Neural cell (in vitro differentiated cells): ENCODE measurements around the gene MAT2A. TPM values are rescaled to one million over a fixed set of nuclear protein-coding genes. Genes with fewer than 3 reads are reported as not detected.

ENCODE experiments used
- H2AFZ ChIP-seq: fragments of 200-600, 300-800 bp; sonication (generic), shearing (Covaris generic); 2 replicates; pipeline ENCODE4 v1.6.0; 2014; ENCODE audit warnings: low read depth, mild to moderate bottlenecking, antibody characterized with exemption, low read length, moderate library complexity
- H3F3A ChIP-seq: fragments of 200-600 bp; shearing (Covaris generic); 2 replicates; pipeline ENCODE4 v1.6.1; 2016; ENCODE audit warnings: mild to moderate bottlenecking, moderate library complexity, mixed read lengths, antibody characterized with exemption, low read length; ENCODE audit not compliant: insufficient read depth, poor library complexity, severe bottlenecking
- H3K27ac ChIP-seq: fragments of 200-600, 300-800 bp; sonication (generic), shearing (Covaris generic); 2 replicates; pipeline ENCODE4 v1.5.1; 2014; ENCODE audit warnings: mild to moderate bottlenecking, low read length, moderate library complexity
- H3K27me3 ChIP-seq: fragments of 300-800, 200-600 bp; sonication (generic), shearing (Covaris generic); 2 replicates; pipeline ENCODE4 v1.6.0; 2014; ENCODE audit warnings: mild to moderate bottlenecking, low read depth, low read length, moderate library complexity; ENCODE audit not compliant: insufficient read depth
- H3K36me3 ChIP-seq: fragments of 300-800, 200-600 bp; sonication (generic), shearing (Covaris generic); 2 replicates; pipeline ENCODE4 v1.5.1; 2014; ENCODE audit warnings: mild to moderate bottlenecking, antibody characterized with exemption, low read length, moderate library complexity; ENCODE audit not compliant: insufficient read depth
- H3K4me2 ChIP-seq: fragments of 300-800, 200-600 bp; sonication (generic), shearing (Covaris generic); 2 replicates; pipeline ENCODE4 v1.6.0; 2014; ENCODE audit warnings: mild to moderate bottlenecking, low read length
- H3K4me3 ChIP-seq: fragments of 300-800, 200-600 bp; sonication (generic), shearing (Covaris generic); 2 replicates; pipeline ENCODE4 v1.5.1; 2014; ENCODE audit warnings: mild to moderate bottlenecking, low read length, moderate library complexity
- H3K79me2 ChIP-seq: fragments of 200-600 bp; shearing (Covaris generic); replicated peaks from 2 replicates; pipeline ENCODE4 v1.6.0; 2014; ENCODE audit warnings: mild to moderate bottlenecking, low read length, moderate library complexity; ENCODE audit not compliant: insufficient read depth
- H3K9ac ChIP-seq: fragments of 300-800, 200-600 bp; sonication (generic), shearing (Covaris generic); 2 replicates; pipeline ENCODE4 v1.6.1; 2016; ENCODE audit warnings: mild to moderate bottlenecking, low read length, mixed read lengths
- H3K9me2 ChIP-seq: fragments of 200-600 bp; shearing (Covaris generic); 2 replicates; pipeline ENCODE4 v1.6.1; 2016; ENCODE audit warnings: mild to moderate bottlenecking, low read length, mixed read lengths; ENCODE audit not compliant: insufficient read depth
- H3K9me3 ChIP-seq: fragments of 200-600, 300-800 bp; sonication (generic), shearing (Covaris generic); 2 replicates; pipeline ENCODE4 v1.6.1; 2016; ENCODE audit warnings: mild to moderate bottlenecking, mixed run types, low read length, moderate library complexity, mixed read lengths
- H4K20me1 ChIP-seq: fragments of 200-600 bp; shearing (Covaris generic); 2 replicates; pipeline ENCODE4 v1.6.1; 2016; ENCODE audit warnings: mild to moderate bottlenecking, mixed run types; ENCODE audit not compliant: insufficient read depth
- CTCF ChIP-seq: fragments of 450-650 bp; IDR thresholded peaks from 2 replicates; pipeline ENCODE4 v1.5.1; 2014; ENCODE audit warnings: antibody characterized with exemption, mild to moderate bottlenecking, moderate library complexity; ENCODE audit not compliant: poor library complexity, severe bottlenecking
- EP300 ChIP-seq: fragments of 450-650 bp; conservative IDR thresholded peaks from 2 replicates; pipeline ENCODE4 v1.6.1; 2014; ENCODE audit warnings: antibody characterized with exemption, mild to moderate bottlenecking, moderate library complexity; ENCODE audit not compliant: poor library complexity, severe bottlenecking
- EZH2 ChIP-seq: fragments of 200-600, 300-800 bp; shearing (Covaris generic), sonication (generic); IDR thresholded peaks from 2 replicates; pipeline ENCODE4 v1.6.1; 2014; ENCODE audit warnings: antibody characterized with exemption, low read length, borderline replicate concordance, mild to moderate bottlenecking; ENCODE audit not compliant: insufficient read depth, poor library complexity, severe bottlenecking
- MXI1 ChIP-seq: fragments of 450-650 bp; conservative IDR thresholded peaks from 2 replicates; pipeline ENCODE4 v1.6.1; 2014; ENCODE audit warnings: antibody characterized with exemption, mild to moderate bottlenecking; ENCODE audit not compliant: poor library complexity, severe bottlenecking
- POLR2AphosphoS5 ChIP-seq: IDR thresholded peaks from 2 replicates; pipeline ENCODE4 v1.6.1; 2012
- RAD21 ChIP-seq: fragments of 450-650 bp; conservative IDR thresholded peaks from 2 replicates; pipeline ENCODE4 v1.6.1; 2014; ENCODE audit warnings: antibody characterized with exemption, mild to moderate bottlenecking, moderate library complexity
- REST ChIP-seq: IDR thresholded peaks from 2 replicates; pipeline ENCODE4 v1.6.1; 2012; ENCODE audit warnings: borderline replicate concordance
- SMC3 ChIP-seq: fragments of 450-650 bp; conservative IDR thresholded peaks from 2 replicates; pipeline ENCODE4 v1.6.1; 2014; ENCODE audit warnings: antibody characterized with exemption, mild to moderate bottlenecking, moderate library complexity; ENCODE audit not compliant: poor library complexity
- TAF1 ChIP-seq: IDR thresholded peaks from 2 replicates; pipeline ENCODE4 v1.6.1; 2012; ENCODE audit warnings: low read depth
- polyA plus RNA-seq: library from polyadenylated mRNA; depleted of rRNA; stranded (reverse); fragments of >200 nt; gene quantifications from 2 replicates; pipeline ENCODE4 v1.2.3, GENCODE V29; 2014

MAT2A gene
- polyA plus RNA-seq, 1 donor from 2014 or later, result 230 TPM

GRCh38 chr2:85531589-85531988 lies 7.4 kb upstream of the MAT2A start:
- no peak overlapping the region for H3K27ac ChIP-seq
- H3K36me3 ChIP-seq, result no peaks in the 10 kb centered on the region
- H3K4me2 ChIP-seq, result no peak overlapping the region
- H2AFZ ChIP-seq, result no peak overlapping the region
- no peak overlapping the region for H3K9ac ChIP-seq
- H3K9me3 ChIP-seq, result no peaks in the 10 kb centered on the region
- H4K20me1 ChIP-seq, result no peaks in the 10 kb centered on the region
- no peak overlapping the region for H3K4me3 ChIP-seq
- no peak for TF ChIP-seq RAD21
- no peak for TF ChIP-seq SMC3
- no peak for TF ChIP-seq EP300
- TF ChIP-seq TAF1, result no peak
- TF ChIP-seq POLR2AphosphoS5, result no peak
- TF ChIP-seq CTCF, result no peak
- TF ChIP-seq EZH2, result no peak
- no peak for TF ChIP-seq REST
- no peak for TF ChIP-seq MXI1
- no peaks in the 10 kb centered on the region for H3K9me2 ChIP-seq
- H3K79me2 ChIP-seq, result no peaks in the 10 kb centered on the region
- H3K27me3 ChIP-seq, result no peaks in the 10 kb centered on the region
- H3F3A ChIP-seq, result no peaks in the 10 kb centered on the region

GRCh38 chr2:85534099-85534498 lies 4.9 kb upstream of the MAT2A start:
- peak overlapping the region; percentile 3 for H3K4me3 ChIP-seq
- H3K36me3 ChIP-seq, result no peaks in the 10 kb centered on the region
- TF ChIP-seq POLR2AphosphoS5, result no peak
- no peaks in the 10 kb centered on the region for H3K27me3 ChIP-seq
- H3K79me2 ChIP-seq, result no peaks in the 10 kb centered on the region
- H2AFZ ChIP-seq, result no peak overlapping the region
- H3K9me2 ChIP-seq, result no peaks in the 10 kb centered on the region
- no peak overlapping the region for H3K27ac ChIP-seq
- peaks cover 6% of the 10 kb centered on the region for H3F3A ChIP-seq
- H3K9ac ChIP-seq, result no peak overlapping the region
- no peak overlapping the region for H3K4me2 ChIP-seq
- no peaks in the 10 kb centered on the region for H3K9me3 ChIP-seq
- H4K20me1 ChIP-seq, result no peaks in the 10 kb centered on the region

- Histone ChIP-seq H3K4me2 (no peak overlapping the region), H3K36me3 (no peaks in the 10 kb centered on the region), H3K27ac (peak overlapping the region; percentile 98), H3K9me3 (no peaks in the 10 kb centered on the region), H3K9me2 (no peaks in the 10 kb centered on the region), H3K79me2 (peaks cover 5% of the 10 kb centered on the region), H3K9ac (no peak overlapping the region), H4K20me1 (peaks cover 3% of the 10 kb centered on the region), H2AFZ (no peak overlapping the region), H3K27me3 (no peaks in the 10 kb centered on the region), H3F3A (peaks cover 6% of the 10 kb centered on the region), H3K4me3 (peak overlapping the region; percentile 3)
- TF ChIP-seq POLR2AphosphoS5 (no peak), EP300 (no peak), MXI1 (no peak), CTCF (no peak), EZH2 (no peak), REST (no peak), SMC3 (no peak), TAF1 (no peak), RAD21 (no peak)
These were observed 4.1 kb upstream of the MAT2A start for GRCh38 chr2:85534881-85535280.
